HepG2 (cell line): Measurements from ENCODE around the gene SURF6. TPM values are rescaled to one million over a fixed set of nuclear protein-coding genes. Genes with fewer than 3 reads are reported as not detected.
A peak's percentile ranks its signal among the peaks of the same experiment; 100 is the strongest.

ENCODE experiments used
- ARID4A ChIP-seq: sonication (generic); formaldehyde crosslinking; IDR thresholded peaks from 2 replicates; pipeline ENCODE4 v1.5.0; 2020; ENCODE audit warnings: mild to moderate bottlenecking, missing genetic modification reagents, borderline replicate concordance
- ATF7 ChIP-seq, 2 experiments: fragments of 450-650 bp in 1 of 2; sonication (generic) in 1 of 2; formaldehyde crosslinking in 1 of 2; IDR thresholded peaks; 2 replicates each; pipeline versions ENCODE4 v1.4.0 to v1.6.1; 2016 to 2020; ENCODE audit warnings: antibody characterized with exemption in 1 of 2, mild to moderate bottlenecking in 1 of 2, missing genetic modification reagents in 1 of 2
- HNF4G ChIP-seq, 2 experiments: sonication (generic) in 1 of 2; formaldehyde crosslinking in 1 of 2; IDR thresholded peaks; 2 replicates each; pipeline versions ENCODE4 v1.4.0 to v1.6.1; 2011 to 2020; ENCODE audit warnings: borderline replicate concordance in 2 of 2, low read depth in 2 of 2, mild to moderate bottlenecking in 2 of 2, low read length in 1 of 2, missing genetic modification reagents in 1 of 2, moderate library complexity in 1 of 2
- IRF2 ChIP-seq: IDR thresholded peaks from 2 replicates; pipeline ENCODE4 v1.6.1; 2018; ENCODE audit warnings: missing genetic modification reagents, missing compliant biosample characterization
- MNT ChIP-seq: fragments of 450-650 bp; IDR thresholded peaks from 2 replicates; pipeline ENCODE4 v1.6.1; 2016
- MTF1 ChIP-seq: sonication (generic); formaldehyde crosslinking; IDR thresholded peaks from 2 replicates; pipeline ENCODE4 v1.5.0; 2020; ENCODE audit warnings: missing genetic modification reagents
- NONO ChIP-seq, 2 experiments: fragments of 450-650 bp in 1 of 2; sonication (generic) in 1 of 2; formaldehyde crosslinking in 1 of 2; IDR thresholded peaks in 1 of 2; conservative IDR thresholded peaks in 1 of 2; 2 replicates each; pipeline versions ENCODE4 v1.6.1 to v1.8.0; 2017 to 2022; ENCODE audit warnings: mild to moderate bottlenecking in 1 of 2, missing genetic modification reagents in 1 of 2, moderate library complexity in 1 of 2
- SSRP1 ChIP-seq: IDR thresholded peaks from 2 replicates; pipeline ENCODE4 v1.6.1; 2016; ENCODE audit warnings: control low read depth
- U2AF1 ChIP-seq: fragments of 200-400 bp; formaldehyde crosslinking; optimal IDR thresholded peaks from 2 replicates; pipeline ENCODE3; 2017; ENCODE audit warnings: mild to moderate bottlenecking, low read depth, low read length
- XRCC5 ChIP-seq: fragments of 200-400 bp; formaldehyde crosslinking; optimal IDR thresholded peaks from 2 replicates; pipeline ENCODE3; 2017; ENCODE audit warnings: mild to moderate bottlenecking, low read length
- ZBTB21 ChIP-seq: sonication (generic); formaldehyde crosslinking; IDR thresholded peaks from 2 replicates; pipeline ENCODE4 v1.4.0; 2020; ENCODE audit warnings: missing genetic modification reagents
- ZNF138 ChIP-seq: sonication (generic); formaldehyde crosslinking; IDR thresholded peaks from 2 replicates; pipeline ENCODE4 v1.5.0; 2020; ENCODE audit warnings: mild to moderate bottlenecking, low read depth, missing genetic modification reagents
- ZNF891 ChIP-seq: sonication (generic); formaldehyde crosslinking; IDR thresholded peaks from 2 replicates; pipeline ENCODE4 v1.5.0; 2020; ENCODE audit warnings: mild to moderate bottlenecking, missing genetic modification reagents
- polyA plus RNA-seq, 8 experiments: library from polyadenylated mRNA; depleted of rRNA in 3 of 8; stranded (reverse) in 7 of 8; unstranded in 1 of 8; fragments of >200 nt; fragmentation: Illumina TruSeq in 4 of 8; extraction: Trizol in 4 of 8; gene quantifications; 2 replicates each; pipeline versions ENCODE4 v1.2.1 to v1.2.3, GENCODE V29; 2011 to 2016; ENCODE audit warnings: low read depth in 4 of 8, missing spikeins in 1 of 8, mixed read lengths in 1 of 8; ENCODE audit not compliant: insufficient read depth in 1 of 8
- total RNA-seq, 5 experiments: library from RNA; depleted of rRNA; stranded (reverse); fragments of >200 nt; fragmentation: Illumina TruSeq; extraction: Trizol; gene quantifications; 2 replicates each; pipeline ENCODE4 v1.2.3, GENCODE V29; 2016; ENCODE audit warnings: low read depth in 1 of 5
- TF ChIP-seq, protein P1 (sequence below): sonication (generic); formaldehyde crosslinking; IDR thresholded peaks from 2 replicates; pipeline ENCODE4 v1.4.0; 2020; ENCODE audit warnings: missing genetic modification reagents

Gene SURF6
- total and polyA plus RNA-seq, 2 of the 13 experiments (the other 11 are each of a cell fraction or from before 2014, with no cell fraction given) = 5.9 to 14.7 TPM

DNA sequence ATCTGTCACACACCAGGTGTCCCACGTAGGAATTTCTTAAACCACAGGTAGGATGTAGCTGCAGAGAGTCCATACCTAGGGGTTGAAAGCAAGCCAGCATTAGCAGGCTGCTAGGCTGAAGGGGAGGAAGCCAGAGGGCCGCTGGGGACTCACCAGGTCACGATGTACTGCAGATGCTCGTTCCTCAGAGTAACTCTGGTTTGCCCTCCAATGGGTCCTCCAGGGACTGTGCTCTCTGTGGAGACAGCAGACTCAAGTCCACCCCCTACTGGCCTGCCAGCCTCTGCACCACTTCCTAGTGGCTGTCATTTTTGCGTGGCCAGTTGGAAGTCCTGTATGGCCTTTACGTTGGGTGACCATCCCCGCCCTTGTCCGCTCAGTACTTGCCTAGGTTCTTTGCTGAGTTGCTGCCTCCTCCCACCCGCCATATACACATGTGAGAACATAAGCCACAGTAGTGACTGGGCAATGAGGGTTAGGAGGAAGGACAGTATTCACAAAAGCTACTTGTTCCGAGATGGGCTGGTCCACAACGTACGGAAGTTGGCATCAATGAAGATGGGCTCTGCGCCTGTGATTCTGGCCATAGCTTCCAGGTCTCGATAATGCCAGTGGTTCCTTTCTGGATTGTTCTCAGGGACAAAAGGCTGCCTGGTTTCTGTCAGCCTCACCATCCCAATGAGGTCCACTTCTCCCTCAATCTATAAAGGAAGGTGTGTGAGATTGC lies 16.1 kb upstream of the SURF6 start (continued):
- TF ChIP-seq, protein P1, sequence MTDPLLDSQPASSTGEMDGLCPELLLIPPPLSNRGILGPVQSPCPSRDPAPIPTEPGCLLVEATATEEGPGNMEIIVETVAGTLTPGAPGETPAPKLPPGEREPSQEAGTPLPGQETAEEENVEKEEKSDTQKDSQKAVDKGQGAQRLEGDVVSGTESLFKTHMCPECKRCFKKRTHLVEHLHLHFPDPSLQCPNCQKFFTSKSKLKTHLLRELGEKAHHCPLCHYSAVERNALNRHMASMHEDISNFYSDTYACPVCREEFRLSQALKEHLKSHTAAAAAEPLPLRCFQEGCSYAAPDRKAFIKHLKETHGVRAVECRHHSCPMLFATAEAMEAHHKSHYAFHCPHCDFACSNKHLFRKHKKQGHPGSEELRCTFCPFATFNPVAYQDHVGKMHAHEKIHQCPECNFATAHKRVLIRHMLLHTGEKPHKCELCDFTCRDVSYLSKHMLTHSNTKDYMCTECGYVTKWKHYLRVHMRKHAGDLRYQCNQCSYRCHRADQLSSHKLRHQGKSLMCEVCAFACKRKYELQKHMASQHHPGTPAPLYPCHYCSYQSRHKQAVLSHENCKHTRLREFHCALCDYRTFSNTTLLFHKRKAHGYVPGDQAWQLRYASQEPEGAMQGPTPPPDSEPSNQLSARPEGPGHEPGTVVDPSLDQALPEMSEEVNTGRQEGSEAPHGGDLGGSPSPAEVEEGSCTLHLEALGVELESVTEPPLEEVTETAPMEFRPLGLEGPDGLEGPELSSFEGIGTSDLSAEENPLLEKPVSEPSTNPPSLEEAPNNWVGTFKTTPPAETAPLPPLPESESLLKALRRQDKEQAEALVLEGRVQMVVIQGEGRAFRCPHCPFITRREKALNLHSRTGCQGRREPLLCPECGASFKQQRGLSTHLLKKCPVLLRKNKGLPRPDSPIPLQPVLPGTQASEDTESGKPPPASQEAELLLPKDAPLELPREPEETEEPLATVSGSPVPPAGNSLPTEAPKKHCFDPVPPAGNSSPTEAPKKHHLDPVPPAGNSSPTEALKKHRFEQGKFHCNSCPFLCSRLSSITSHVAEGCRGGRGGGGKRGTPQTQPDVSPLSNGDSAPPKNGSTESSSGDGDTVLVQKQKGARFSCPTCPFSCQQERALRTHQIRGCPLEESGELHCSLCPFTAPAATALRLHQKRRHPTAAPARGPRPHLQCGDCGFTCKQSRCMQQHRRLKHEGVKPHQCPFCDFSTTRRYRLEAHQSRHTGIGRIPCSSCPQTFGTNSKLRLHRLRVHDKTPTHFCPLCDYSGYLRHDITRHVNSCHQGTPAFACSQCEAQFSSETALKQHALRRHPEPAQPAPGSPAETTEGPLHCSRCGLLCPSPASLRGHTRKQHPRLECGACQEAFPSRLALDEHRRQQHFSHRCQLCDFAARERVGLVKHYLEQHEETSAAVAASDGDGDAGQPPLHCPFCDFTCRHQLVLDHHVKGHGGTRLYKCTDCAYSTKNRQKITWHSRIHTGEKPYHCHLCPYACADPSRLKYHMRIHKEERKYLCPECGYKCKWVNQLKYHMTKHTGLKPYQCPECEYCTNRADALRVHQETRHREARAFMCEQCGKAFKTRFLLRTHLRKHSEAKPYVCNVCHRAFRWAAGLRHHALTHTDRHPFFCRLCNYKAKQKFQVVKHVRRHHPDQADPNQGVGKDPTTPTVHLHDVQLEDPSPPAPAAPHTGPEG (CRISPR knock-in tag) = 0 out of 2 replicates have a peak, but pooled peaks have one; percentile 32
- no peak for TF ChIP-seq ZNF138 (CRISPR knock-in tag)
- no peak for TF ChIP-seq MNT
- peak; percentile 83 for TF ChIP-seq XRCC5
- no peak for TF ChIP-seq MTF1 (CRISPR knock-in tag)
- TF ChIP-seq HNF4G (IDR thresholded peaks at IDR 0.05; ENCODE audit: borderline replicate concordance, low read depth, low read length) = no peak
- TF ChIP-seq HNF4G (CRISPR knock-in tag; IDR thresholded peaks at IDR 0.05; ENCODE audit: borderline replicate concordance, low read depth) = no peak
- TF ChIP-seq U2AF1 = no peak
- TF ChIP-seq SSRP1 = peak; percentile 79
- no peak for TF ChIP-seq NONO (IDR thresholded peaks at IDR 0.05)
- peak; percentile 33; the same call in 1 of the 2 replicates for TF ChIP-seq NONO (CRISPR knock-in tag; conservative IDR thresholded peaks at IDR 0.05)
- no peak for TF ChIP-seq ZBTB21
- peak; percentile 30; the same call in 1 of the 2 replicates for TF ChIP-seq ARID4A (CRISPR knock-in tag)
- TF ChIP-seq ATF7 (IDR thresholded peaks at IDR 0.05) = no peak
- no peak for TF ChIP-seq ATF7 (CRISPR knock-in tag; IDR thresholded peaks at IDR 0.05)
- no peak for TF ChIP-seq ZNF891 (CRISPR knock-in tag)
- TF ChIP-seq IRF2 = 0 out of 2 replicates have a peak, but pooled peaks have one; percentile 58
